Astrocyte of the spinal cord (primary cell): ENCODE data around the gene PCSK7.

Experiments used
- DNase-seq: peaks from one replicate; pipeline ENCODE4 v3.0.0; 2011; ENCODE audit warnings: low read depth, low spot score
- H3K4me3 ChIP-seq: 2 replicates; pipeline ENCODE4 v1.5.1; 2011; ENCODE audit warnings: low read depth, mild to moderate bottlenecking, low read length, moderate library complexity
- CTCF ChIP-seq: IDR thresholded peaks from 2 replicates; pipeline ENCODE4 v1.5.1; 2012; ENCODE audit warnings: low read depth, mild to moderate bottlenecking, low read length, inconsistent platforms
- in situ Hi-C: cut with HindIII; loops from 2 replicates; pipeline ENCODE4 v1.10.0; 2017; ENCODE audit warnings: low sequenced_read_pairs

Gene PCSK7

DNA sequence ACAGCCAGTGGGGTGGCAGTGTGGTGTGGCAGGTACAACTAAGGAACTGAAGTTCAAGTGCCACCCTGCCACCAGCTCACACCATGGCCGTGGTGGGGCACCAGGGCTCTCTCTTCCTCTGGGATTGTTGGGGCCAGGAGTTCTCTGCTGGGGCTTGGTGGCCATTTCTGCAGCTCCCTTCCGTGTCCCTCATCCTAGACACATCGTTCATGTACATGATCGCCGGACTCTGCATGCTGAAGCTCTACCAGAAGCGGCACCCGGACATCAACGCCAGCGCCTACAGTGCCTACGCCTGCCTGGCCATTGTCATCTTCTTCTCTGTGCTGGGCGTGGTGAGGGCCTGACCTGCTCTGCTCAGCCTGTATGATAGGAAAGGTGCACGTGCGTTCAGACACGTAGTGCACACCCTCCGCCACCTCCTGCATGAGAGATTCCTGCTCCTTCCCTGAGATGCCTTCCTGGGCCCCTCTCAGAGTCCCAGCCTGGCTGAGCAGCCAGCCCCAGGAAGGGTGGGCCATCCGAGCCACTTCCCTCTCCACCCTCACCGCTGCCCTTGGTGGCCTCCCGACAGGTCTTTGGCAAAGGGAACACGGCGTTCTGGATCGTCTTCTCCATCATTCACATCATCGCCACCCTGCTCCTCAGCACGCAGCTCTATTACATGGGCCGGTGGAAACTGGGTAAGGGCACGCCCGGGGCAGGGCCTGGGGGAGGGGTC, 40.0 kb downstream of the PCSK7 start:
- TF ChIP-seq CTCF: no peak
- DNase-seq: no peak
- in situ Hi-C loops: no loop called here
- no peak overlapping the region for H3K4me3 ChIP-seq

DNA sequence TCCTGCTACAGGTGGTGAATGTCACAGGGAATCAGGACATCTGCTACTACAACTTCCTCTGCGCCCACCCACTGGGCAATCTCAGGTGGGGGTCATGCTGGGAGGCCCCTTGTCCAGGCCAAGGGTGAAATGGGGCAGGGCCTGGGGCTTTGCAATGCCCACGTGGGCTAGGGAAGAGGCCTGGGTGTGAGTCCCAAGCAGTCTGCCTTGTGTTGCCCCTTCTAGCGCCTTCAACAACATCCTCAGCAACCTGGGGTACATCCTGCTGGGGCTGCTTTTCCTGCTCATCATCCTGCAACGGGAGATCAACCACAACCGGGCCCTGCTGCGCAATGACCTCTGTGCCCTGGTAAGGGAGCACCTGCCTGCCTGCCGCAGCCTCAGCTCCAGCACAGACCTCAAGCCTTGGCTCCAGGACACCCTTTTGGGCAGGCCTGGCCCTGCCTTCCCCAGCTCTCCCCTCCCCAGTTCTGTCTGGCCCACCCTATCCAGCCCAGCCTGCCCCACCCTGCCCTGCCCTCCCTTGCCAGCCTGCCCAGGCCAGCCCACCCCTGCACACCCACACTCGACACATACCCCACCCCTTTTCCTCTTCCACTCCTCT, 41.8 kb downstream of the PCSK7 start:
- in situ Hi-C loops: no loop called here
- no peak overlapping the region for H3K4me3 ChIP-seq
- no peak for DNase-seq
- TF ChIP-seq CTCF: no peak

- in situ Hi-C loops: no loop called here
- DNase-seq: no peak
- no peak for TF ChIP-seq CTCF
- no peak overlapping the region for H3K4me3 ChIP-seq
Measured at GRCh38 chr11:117189191-117189940, 42.5 kb downstream of the PCSK7 start.

DNA sequence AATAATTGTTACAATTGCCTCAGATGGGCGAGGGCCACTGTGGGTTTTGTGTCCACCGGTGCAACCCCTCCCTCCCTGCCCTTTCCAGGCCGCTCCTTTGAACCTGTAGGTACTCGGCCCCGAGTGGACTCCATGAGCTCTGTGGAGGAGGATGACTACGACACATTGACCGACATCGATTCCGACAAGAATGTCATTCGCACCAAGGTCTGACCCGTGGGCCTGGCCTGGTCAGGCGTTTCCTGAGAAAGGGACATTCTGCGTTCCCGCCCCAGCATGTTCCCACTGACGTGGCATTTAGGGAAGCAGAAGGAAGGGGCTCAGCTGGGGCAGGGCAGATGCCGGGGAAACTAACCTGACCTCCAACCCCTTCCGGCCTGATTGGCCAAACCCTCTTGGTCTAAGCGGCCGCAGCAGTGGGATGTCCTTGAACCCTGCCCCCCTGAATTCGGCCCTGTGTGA, 43.2 kb downstream of the PCSK7 start:
- H3K4me3 ChIP-seq: no peak overlapping the region
- DNase-seq: no peak
- TF ChIP-seq CTCF: no peak
- in situ Hi-C loops: no loop called here

- no peak for DNase-seq
- no peak overlapping the region for H3K4me3 ChIP-seq
- in situ Hi-C loops: no loop called here
- TF ChIP-seq CTCF: no peak
Measured at GRCh38 chr11:117187799-117188481, 43.9 kb downstream of the PCSK7 start.

DNA sequence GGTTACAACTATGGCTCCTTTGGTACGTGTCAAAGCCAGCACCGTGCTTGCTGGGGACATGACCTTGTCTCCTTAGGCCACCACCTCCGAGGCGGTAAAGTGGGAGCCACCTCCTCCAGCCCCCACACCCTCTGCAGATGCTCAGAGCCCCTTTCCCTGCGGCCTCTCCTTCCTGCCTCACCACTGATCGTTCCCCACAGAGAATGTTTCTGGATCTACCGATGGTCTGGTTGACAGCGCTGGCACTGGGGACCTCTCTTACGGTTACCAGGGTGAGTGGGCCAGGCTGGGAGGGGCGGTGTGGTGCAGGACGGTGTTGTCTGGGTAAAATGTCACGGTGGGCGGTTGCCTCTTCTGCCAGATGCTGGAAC, 44.5 kb downstream of the PCSK7 start:
- in situ Hi-C loops: no loop called here
- no peak for DNase-seq
- no peak overlapping the region for H3K4me3 ChIP-seq
- TF ChIP-seq CTCF: no peak
